Neural cell (in vitro differentiated cells): ENCODE measurements around the gene SMARCD1. TPM values are rescaled to one million over a fixed set of nuclear protein-coding genes. Genes with fewer than 3 reads are reported as not detected.
A peak's percentile ranks its signal among the peaks of the same experiment; 100 is the strongest.

Experiments
- H2AFZ ChIP-seq: fragments of 200-600, 300-800 bp; sonication (generic), shearing (Covaris generic); 2 replicates; pipeline ENCODE4 v1.6.0; 2014; ENCODE audit warnings: low read depth, mild to moderate bottlenecking, antibody characterized with exemption, low read length, moderate library complexity
- H3F3A ChIP-seq: fragments of 200-600 bp; shearing (Covaris generic); 2 replicates; pipeline ENCODE4 v1.6.1; 2016; ENCODE audit warnings: mild to moderate bottlenecking, moderate library complexity, mixed read lengths, antibody characterized with exemption, low read length; ENCODE audit not compliant: insufficient read depth, poor library complexity, severe bottlenecking
- H3K27ac ChIP-seq: fragments of 200-600, 300-800 bp; sonication (generic), shearing (Covaris generic); 2 replicates; pipeline ENCODE4 v1.5.1; 2014; ENCODE audit warnings: mild to moderate bottlenecking, low read length, moderate library complexity
- H3K27me3 ChIP-seq: fragments of 300-800, 200-600 bp; sonication (generic), shearing (Covaris generic); 2 replicates; pipeline ENCODE4 v1.6.0; 2014; ENCODE audit warnings: mild to moderate bottlenecking, low read depth, low read length, moderate library complexity; ENCODE audit not compliant: insufficient read depth
- H3K36me3 ChIP-seq: fragments of 300-800, 200-600 bp; sonication (generic), shearing (Covaris generic); 2 replicates; pipeline ENCODE4 v1.5.1; 2014; ENCODE audit warnings: mild to moderate bottlenecking, antibody characterized with exemption, low read length, moderate library complexity; ENCODE audit not compliant: insufficient read depth
- H3K4me2 ChIP-seq: fragments of 300-800, 200-600 bp; sonication (generic), shearing (Covaris generic); 2 replicates; pipeline ENCODE4 v1.6.0; 2014; ENCODE audit warnings: mild to moderate bottlenecking, low read length
- H3K4me3 ChIP-seq: fragments of 300-800, 200-600 bp; sonication (generic), shearing (Covaris generic); 2 replicates; pipeline ENCODE4 v1.5.1; 2014; ENCODE audit warnings: mild to moderate bottlenecking, low read length, moderate library complexity
- H3K79me2 ChIP-seq: fragments of 200-600 bp; shearing (Covaris generic); replicated peaks from 2 replicates; pipeline ENCODE4 v1.6.0; 2014; ENCODE audit warnings: mild to moderate bottlenecking, low read length, moderate library complexity; ENCODE audit not compliant: insufficient read depth
- H3K9ac ChIP-seq: fragments of 300-800, 200-600 bp; sonication (generic), shearing (Covaris generic); 2 replicates; pipeline ENCODE4 v1.6.1; 2016; ENCODE audit warnings: mild to moderate bottlenecking, low read length, mixed read lengths
- H3K9me2 ChIP-seq: fragments of 200-600 bp; shearing (Covaris generic); 2 replicates; pipeline ENCODE4 v1.6.1; 2016; ENCODE audit warnings: mild to moderate bottlenecking, low read length, mixed read lengths; ENCODE audit not compliant: insufficient read depth
- H3K9me3 ChIP-seq: fragments of 200-600, 300-800 bp; sonication (generic), shearing (Covaris generic); 2 replicates; pipeline ENCODE4 v1.6.1; 2016; ENCODE audit warnings: mild to moderate bottlenecking, mixed run types, low read length, moderate library complexity, mixed read lengths
- H4K20me1 ChIP-seq: fragments of 200-600 bp; shearing (Covaris generic); 2 replicates; pipeline ENCODE4 v1.6.1; 2016; ENCODE audit warnings: mild to moderate bottlenecking, mixed run types; ENCODE audit not compliant: insufficient read depth
- CTCF ChIP-seq: fragments of 450-650 bp; IDR thresholded peaks from 2 replicates; pipeline ENCODE4 v1.5.1; 2014; ENCODE audit warnings: antibody characterized with exemption, mild to moderate bottlenecking, moderate library complexity; ENCODE audit not compliant: poor library complexity, severe bottlenecking
- EP300 ChIP-seq: fragments of 450-650 bp; conservative IDR thresholded peaks from 2 replicates; pipeline ENCODE4 v1.6.1; 2014; ENCODE audit warnings: antibody characterized with exemption, mild to moderate bottlenecking, moderate library complexity; ENCODE audit not compliant: poor library complexity, severe bottlenecking
- MXI1 ChIP-seq: fragments of 450-650 bp; conservative IDR thresholded peaks from 2 replicates; pipeline ENCODE4 v1.6.1; 2014; ENCODE audit warnings: antibody characterized with exemption, mild to moderate bottlenecking; ENCODE audit not compliant: poor library complexity, severe bottlenecking
- POLR2AphosphoS5 ChIP-seq: IDR thresholded peaks from 2 replicates; pipeline ENCODE4 v1.6.1; 2012
- RAD21 ChIP-seq: fragments of 450-650 bp; conservative IDR thresholded peaks from 2 replicates; pipeline ENCODE4 v1.6.1; 2014; ENCODE audit warnings: antibody characterized with exemption, mild to moderate bottlenecking, moderate library complexity
- REST ChIP-seq: IDR thresholded peaks from 2 replicates; pipeline ENCODE4 v1.6.1; 2012; ENCODE audit warnings: borderline replicate concordance
- SMC3 ChIP-seq: fragments of 450-650 bp; conservative IDR thresholded peaks from 2 replicates; pipeline ENCODE4 v1.6.1; 2014; ENCODE audit warnings: antibody characterized with exemption, mild to moderate bottlenecking, moderate library complexity; ENCODE audit not compliant: poor library complexity
- TAF1 ChIP-seq: IDR thresholded peaks from 2 replicates; pipeline ENCODE4 v1.6.1; 2012; ENCODE audit warnings: low read depth
- polyA plus RNA-seq: library from polyadenylated mRNA; depleted of rRNA; stranded (reverse); fragments of >200 nt; gene quantifications from 2 replicates; pipeline ENCODE4 v1.2.3, GENCODE V29; 2014

SMARCD1 gene
- polyA plus RNA-seq, 1 donor from 2014 or later, result 90.9 TPM

- H3F3A ChIP-seq, result no peaks in the 10 kb centered on the region
- peaks cover 2% of the 10 kb centered on the region for H3K36me3 ChIP-seq
Measured at GRCh38 chr12:50073712-50074111, 11.4 kb upstream of the SMARCD1 start.

GRCh38 chr12:50074936-50075807 is 10.0 kb upstream of the SMARCD1 start:
- no peaks in the 10 kb centered on the region for H3K79me2 ChIP-seq
- H2AFZ ChIP-seq, result no peak overlapping the region
- no peaks in the 10 kb centered on the region for H3K27me3 ChIP-seq
- no peak overlapping the region for H3K27ac ChIP-seq
- H3K9me3 ChIP-seq, result no peaks in the 10 kb centered on the region
- no peaks in the 10 kb centered on the region for H3K9me2 ChIP-seq
- no peak overlapping the region for H3K4me3 ChIP-seq
- no peak overlapping the region for H3K4me2 ChIP-seq
- no peak overlapping the region for H3K9ac ChIP-seq
- no peaks in the 10 kb centered on the region for H4K20me1 ChIP-seq
- TF ChIP-seq CTCF (peak; percentile 95), POLR2AphosphoS5 (no peak), RAD21 (peak; percentile 90), SMC3 (peak; percentile 94)
- H3F3A ChIP-seq, result no peaks in the 10 kb centered on the region
- no peaks in the 10 kb centered on the region for H3K36me3 ChIP-seq

More at GRCh38 chr12:50073712-50074111, 11.4 kb upstream of the SMARCD1 start:
- no peak overlapping the region for H3K27ac ChIP-seq
- no peak overlapping the region for H3K9ac ChIP-seq
- no peak overlapping the region for H2AFZ ChIP-seq
- no peaks in the 10 kb centered on the region for H4K20me1 ChIP-seq
- H3K27me3 ChIP-seq, result no peaks in the 10 kb centered on the region
- H3K4me2 ChIP-seq, result no peak overlapping the region
- H3K4me3 ChIP-seq, result no peak overlapping the region
- no peaks in the 10 kb centered on the region for H3K9me2 ChIP-seq
- H3K9me3 ChIP-seq, result no peaks in the 10 kb centered on the region
- TF ChIP-seq MXI1 (no peak), EP300 (no peak), POLR2AphosphoS5 (no peak), SMC3 (no peak), CTCF (no peak), TAF1 (no peak), RAD21 (no peak), REST (no peak)
- no peaks in the 10 kb centered on the region for H3K79me2 ChIP-seq
